GM10248 (cell line): ENCODE measurements around the gene ADAD2.

ENCODE experiments used
- CTCF ChIA-PET: fragments of 300-600 bp; sonication (Branson Sonifier 250); formaldehyde crosslinking; extraction: SDS; loops from one replicate; lab custom pipeline; 2021; ENCODE audit warnings: antibody characterized with exemption; lab: Yijun Ruan, JAX
- POLR2A ChIA-PET: fragments of 350-650 bp; sonication (Branson Sonifier 250); formaldehyde crosslinking; extraction: SDS; loops from one replicate; lab custom pipeline; 2020; ENCODE audit warnings: antibody characterized with exemption; lab: Yijun Ruan, JAX
- DNase-seq: peaks from one replicate; pipeline ENCODE4 v3.0.0; 2012; ENCODE audit errors: extremely low spot score
- CTCF ChIP-seq: IDR thresholded peaks from 2 replicates; pipeline ENCODE4 v1.5.1; 2012; ENCODE audit warnings: mild to moderate bottlenecking, low read depth; ENCODE audit errors: extremely low read depth, missing control alignments, control extremely low read depth

The ADAD2 gene

GRCh38 chr16:84205976-84206691, 15.2 kb downstream of the ADAD2 start:
- TF ChIP-seq CTCF = no peak
- ChIA-PET CTCF (interaction anchor here (1.1 kb wide), 1 partner anchor 19 kb away, joined by 3 read pairs; the partner anchor contains the start of gene TAF1C), POLR2A (no interaction called here)
- DNase-seq = no peak

GRCh38 chr16:84207251-84207650, 16.3 kb downstream of the ADAD2 start:
- no peak for DNase-seq
- TF ChIP-seq CTCF = no peak
- ChIA-PET CTCF (interaction anchor here (1.3 kb wide), 1 partner anchor 20 kb away, joined by 4 read pairs; the partner anchor contains the start of gene TAF1C), POLR2A (no interaction called here)

GRCh38 chr16:84207879-84208278, 16.9 kb downstream of the ADAD2 start:
- ChIA-PET CTCF (interaction anchor here (1.3 kb wide), 1 partner anchor 21 kb away, joined by 4 read pairs; the partner anchor contains the start of gene TAF1C), POLR2A (no interaction called here)
- DNase-seq = no peak
- no peak for TF ChIP-seq CTCF

GRCh38 chr16:84209989-84210388, 19.0 kb downstream of the ADAD2 start:
- ChIA-PET CTCF (no interaction called here), POLR2A (no interaction called here)
- no peak for TF ChIP-seq CTCF
- no peak for DNase-seq

- CTCF ChIA-PET = no interaction called here
- POLR2A ChIA-PET = no interaction called here
- no peak for TF ChIP-seq CTCF
- no peak for DNase-seq
These were observed 21.2 kb downstream of the ADAD2 start for GRCh38 chr16:84212154-84212553.

- DNase-seq = no peak
- TF ChIP-seq CTCF = no peak
- POLR2A ChIA-PET = no interaction called here
- CTCF ChIA-PET = no interaction called here
These were observed 21.7 kb downstream of the ADAD2 start for GRCh38 chr16:84212631-84213030.
